HG03571 (cell line): ENCODE data around the gene RB1.

ENCODE experiments used
- ATAC-seq: cut with Tn5 transposase; IDR thresholded peaks from one replicate; pipeline ENCODE4 v1.9.1; 2021; ENCODE audit not compliant: unreplicated experiment

The RB1 gene

GRCh38 chr13:48492096-48492440 lies 188.5 kb downstream of the RB1 start:
- peak; percentile 53 for ATAC-seq

GRCh38 chr13:48492470-48493065 lies 189.0 kb downstream of the RB1 start:
- ATAC-seq, result peak; percentile 74

DNA sequence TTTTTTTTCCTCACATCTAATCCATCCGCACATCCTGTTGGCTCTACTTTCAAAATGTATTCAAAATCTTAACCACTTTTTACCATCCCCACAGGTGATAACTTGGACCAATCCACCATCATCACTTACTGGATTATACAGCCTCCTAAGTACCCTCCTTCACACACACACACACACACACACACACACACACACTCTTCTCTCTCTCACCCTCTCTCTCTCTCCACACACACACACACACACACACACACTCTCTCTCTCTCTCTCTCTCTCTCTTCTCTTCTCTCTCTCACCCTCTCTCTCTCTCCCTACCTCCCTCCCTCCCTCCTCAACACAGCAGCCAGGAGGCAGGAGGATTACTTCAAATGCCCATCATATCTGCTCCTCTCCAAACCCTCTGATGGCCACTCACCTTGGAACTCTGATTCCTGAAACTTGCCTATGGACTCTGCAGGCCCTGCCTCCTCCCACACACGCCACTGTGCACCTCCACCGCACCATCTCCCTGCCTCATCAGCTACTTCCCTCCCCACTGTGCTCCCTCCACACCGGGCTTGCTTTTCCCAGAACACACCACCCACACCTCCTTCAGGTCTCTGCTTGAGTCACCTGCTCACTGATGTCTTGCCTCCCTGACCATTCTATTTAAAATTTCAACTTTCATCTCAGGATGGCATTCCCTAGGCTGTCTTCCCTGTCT lies 189.7 kb downstream of the RB1 start:
- no peak for ATAC-seq

DNA sequence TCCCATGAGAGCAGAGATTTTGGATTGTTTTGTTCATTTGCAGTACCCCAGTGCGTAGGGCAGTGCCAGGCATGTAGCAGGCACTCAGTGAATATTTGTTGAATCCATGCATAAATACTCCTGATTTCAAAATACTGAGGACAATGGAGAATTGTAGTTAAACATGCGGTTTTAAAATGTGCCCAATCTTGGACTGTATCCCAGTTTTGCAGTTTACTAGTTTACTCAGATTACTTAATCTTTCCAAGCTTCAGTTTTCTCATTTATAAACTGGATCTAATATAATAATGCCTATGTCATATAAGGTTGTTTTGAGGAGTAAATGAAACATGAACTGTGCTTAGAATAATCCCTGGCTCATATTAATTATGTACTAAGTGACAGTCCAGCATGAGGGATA lies 190.3 kb downstream of the RB1 start:
- ATAC-seq, result no peak

GRCh38 chr13:48494874-48495273 lies 191.3 kb downstream of the RB1 start:
- ATAC-seq, result no peak

DNA sequence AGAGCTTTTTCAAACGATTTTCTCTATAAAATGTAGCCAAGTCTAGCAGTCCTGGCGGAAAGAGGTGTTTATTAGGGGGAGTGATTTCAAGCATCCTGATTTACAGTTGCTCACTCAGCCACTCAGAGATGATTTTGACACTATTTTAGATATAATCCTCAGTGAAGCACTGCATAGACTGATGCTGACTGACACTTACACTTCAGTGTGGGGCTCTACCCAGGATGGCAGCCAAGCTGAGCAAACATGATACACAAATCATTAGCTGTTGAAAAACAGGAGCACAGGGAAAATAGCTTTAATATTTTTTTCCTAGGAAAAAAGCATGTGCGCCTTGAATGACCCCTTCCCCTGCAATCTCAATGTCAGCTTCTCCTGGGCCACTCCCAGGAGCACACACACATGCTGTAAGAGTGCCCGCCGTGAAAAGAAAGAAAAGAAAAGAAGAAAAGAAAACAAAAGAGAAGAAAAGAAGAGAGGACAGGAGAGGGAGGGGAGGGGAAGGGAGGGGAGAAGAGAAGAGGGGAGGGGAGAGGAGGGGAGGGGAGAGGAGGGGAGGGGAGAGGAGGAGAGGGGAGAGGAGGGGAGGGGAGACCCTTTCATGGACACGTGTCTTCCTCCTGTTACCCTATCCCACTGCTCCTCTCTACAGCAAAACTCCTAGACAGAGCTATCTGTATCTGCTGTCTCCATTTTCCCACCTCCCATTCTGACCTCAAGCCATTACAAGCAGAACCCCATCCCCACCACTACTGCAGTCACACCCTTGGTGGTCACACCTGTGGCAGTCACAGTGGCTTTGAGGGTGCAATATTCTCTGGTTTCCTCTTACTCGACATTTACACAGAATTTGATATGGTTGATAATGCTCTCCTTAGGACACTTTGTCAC lies 193.0 kb downstream of the RB1 start:
- ATAC-seq, result no peak

DNA sequence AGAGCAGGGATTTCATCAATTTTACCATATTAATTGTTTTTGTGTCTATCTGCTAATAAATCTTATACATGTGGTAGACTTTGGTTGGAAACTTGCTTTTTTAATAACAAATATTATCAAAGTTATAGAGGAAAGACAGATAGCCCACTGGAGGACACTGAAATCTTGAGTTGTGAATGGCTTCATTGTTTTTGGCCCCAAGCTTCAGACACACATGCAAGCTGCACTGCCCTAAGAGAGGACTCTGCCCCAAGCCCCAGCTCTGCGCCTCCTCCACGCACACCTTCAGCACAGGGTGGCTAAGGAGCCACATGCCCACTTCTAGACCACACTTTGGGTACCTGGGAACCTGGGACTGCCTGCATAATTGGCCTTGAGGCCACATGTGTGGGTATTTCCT lies 194.1 kb downstream of the RB1 start:
- ATAC-seq, result no peak

GRCh38 chr13:48500652-48501197 lies 197.2 kb downstream of the RB1 start:
- peak; percentile 34 for ATAC-seq

- ATAC-seq, result peak; percentile 37
Measured at GRCh38 chr13:48501705-48502104, 198.2 kb downstream of the RB1 start.

DNA sequence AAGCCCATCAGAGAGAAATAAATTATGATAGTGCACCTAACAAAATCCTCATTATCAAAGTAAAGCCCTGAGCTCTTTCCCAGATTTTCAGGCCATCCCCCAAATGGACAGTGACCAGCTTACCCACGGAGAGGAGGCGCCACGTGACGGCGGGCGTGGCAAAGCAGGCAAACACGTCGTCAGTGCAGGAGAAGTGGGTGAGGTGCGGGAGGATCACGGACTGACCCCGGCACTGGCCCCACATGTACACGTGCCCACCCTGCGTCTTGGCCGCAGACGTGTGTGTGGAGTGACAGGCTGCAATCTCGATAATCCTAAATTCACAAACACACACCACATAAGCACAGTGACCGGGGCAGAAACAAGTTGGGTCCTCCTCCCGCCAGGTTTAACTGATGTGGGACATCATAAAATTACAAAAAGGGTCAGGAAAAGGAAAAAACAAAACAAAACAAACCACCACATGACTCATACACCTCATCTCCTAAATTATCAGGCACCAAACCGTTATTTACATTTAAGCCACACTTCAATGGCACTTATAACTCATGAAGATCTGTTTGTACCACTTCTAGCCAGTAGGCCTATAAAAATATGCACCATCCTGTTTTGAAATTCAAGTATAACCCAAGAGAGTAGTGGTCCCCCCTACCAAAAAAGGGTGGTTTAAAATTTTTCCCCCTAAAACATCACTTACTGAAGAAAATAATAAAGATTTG lies 199.2 kb downstream of the RB1 start:
- no peak for ATAC-seq

- no peak for ATAC-seq
Measured at GRCh38 chr13:48504606-48505005, 201.1 kb downstream of the RB1 start.

DNA sequence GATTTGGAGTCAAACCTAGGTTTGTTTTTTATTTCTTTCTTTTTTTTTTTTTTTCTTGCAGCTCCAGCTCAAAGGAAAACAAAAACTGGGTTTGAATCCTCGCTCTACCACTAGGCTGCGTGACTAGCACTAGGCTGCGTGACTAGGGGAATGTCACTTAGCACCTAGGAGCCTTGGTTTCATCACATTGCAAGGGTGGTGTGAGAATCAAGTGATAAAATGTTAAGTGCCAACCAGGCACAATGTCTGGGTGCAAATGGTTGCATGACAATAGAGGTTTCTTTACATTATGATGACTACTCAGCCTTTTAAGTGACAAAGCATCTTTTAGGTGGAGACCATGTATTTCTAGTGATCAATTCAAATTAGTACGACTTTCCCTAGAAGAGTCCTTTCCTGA lies 201.5 kb downstream of the RB1 start:
- ATAC-seq, result no peak

- ATAC-seq, result peak; percentile 73
Measured at GRCh38 chr13:48505597-48506091, 202.1 kb downstream of the RB1 start.

DNA sequence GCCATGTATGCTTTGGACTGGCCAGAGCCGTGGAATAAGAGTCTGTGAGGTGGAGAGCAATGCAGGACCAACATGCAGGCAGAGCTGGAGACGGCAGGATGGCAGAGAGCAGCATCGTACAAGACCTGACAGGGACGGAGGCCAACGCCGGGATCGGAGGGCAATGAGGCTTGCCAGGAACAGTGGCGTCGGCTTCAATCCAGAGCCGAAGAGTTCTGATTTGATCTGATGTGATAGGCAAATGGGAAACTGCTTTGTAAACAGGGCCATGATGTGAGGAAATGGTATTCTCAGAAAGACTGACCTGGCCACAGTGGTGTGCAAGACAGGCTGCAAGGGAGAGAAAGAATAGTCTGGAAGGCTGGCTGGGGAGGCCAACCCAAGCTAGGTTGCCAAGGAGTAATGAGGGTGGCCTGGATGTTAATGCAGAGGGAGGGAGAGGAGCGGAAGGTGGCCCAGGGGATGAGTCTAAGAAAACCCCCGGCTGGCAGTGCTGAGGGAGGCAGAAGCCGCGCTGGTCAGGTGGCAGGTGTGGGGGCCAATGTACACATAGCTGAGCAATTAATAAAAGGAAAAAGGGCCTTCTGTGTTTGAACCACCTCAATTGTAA lies 202.6 kb downstream of the RB1 start:
- peak; percentile 6 for ATAC-seq

GRCh38 chr13:48507021-48507420 lies 203.5 kb downstream of the RB1 start:
- no peak for ATAC-seq

DNA sequence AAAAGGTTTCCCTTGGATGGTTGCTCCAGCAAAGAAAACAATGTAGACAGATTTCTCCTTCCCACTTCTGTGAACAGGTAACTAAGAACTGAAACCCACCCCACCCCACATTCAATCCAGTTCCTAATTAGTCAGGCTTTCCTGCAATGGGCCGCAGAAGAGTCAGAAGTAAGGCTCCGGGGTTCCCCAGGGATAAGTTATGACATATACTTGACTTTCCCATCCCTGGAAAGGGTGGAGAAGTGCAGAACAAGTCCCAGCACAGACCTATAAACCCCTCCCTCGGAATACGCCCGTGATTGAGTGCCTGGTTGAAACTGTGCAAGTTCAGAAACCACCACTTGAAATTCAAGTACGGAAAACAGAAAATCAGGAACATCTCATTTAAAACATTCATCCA lies 204.5 kb downstream of the RB1 start:
- no peak for ATAC-seq

GRCh38 chr13:48510698-48511097 lies 207.1 kb downstream of the RB1 start:
- ATAC-seq, result no peak

GRCh38 chr13:48511621-48512230 lies 208.2 kb downstream of the RB1 start:
- ATAC-seq, result no peak

DNA sequence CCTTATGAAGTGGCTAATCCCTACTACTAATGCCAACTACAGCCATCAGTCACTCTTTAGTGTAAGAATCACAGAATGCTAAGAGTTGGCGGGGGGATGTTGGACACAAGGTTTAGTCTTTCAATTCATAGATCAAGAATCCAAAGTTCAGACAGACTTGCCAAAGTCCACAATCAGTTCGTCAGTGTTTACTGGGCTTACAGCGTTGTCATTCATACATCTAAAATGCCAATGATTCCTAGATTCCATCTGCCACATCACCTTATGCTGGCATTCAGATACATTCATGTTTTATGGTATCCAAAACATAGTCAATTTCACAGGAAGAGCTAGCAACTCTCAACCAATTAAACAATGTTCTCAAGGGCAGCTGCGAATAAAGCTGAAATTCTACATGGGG lies 211.2 kb downstream of the RB1 start:
- no peak for ATAC-seq

DNA sequence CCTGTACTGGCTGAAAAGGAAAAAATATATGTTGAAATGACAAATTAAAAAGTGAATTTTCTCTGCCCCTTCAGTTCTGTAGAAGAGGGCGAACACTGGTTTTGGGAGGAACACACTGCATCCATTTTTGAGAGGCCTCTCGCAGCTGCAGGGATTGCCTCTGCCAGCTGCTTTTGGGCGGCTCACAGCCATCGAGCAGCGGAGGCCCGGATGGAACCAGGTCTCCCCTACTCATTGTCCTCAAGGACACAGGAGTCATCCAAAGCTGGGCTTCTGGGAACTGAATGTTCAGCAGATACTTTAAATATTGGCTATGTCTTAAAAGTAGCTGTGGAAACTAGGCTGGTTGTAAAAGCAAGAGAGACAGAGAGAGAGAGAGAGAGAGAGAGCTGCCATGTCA lies 212.2 kb downstream of the RB1 start:
- no peak for ATAC-seq
